Esophagus squamous epithelium (tissue), 4 donors: ENCODE results near the gene ITGB2.

Experiments
- POLR2A ChIP-seq, 4 donors: fragments of 450-650 bp; IDR thresholded peaks; one replicate each; pipeline ENCODE4 v1.6.1; 2017; ENCODE audit warnings: antibody characterized with exemption in 4 of 4, mild to moderate bottlenecking in 4 of 4, moderate library complexity in 3 of 4
- TF ChIP-seq, protein P1 (sequence below), 6 experiments: fragments of 450-650 bp in 4 of 6; fragments of 200-600 bp in 2 of 6; sonication (generic) in 2 of 6; IDR thresholded peaks; one replicate each; pipeline ENCODE4 v1.5.1; 2016 to 2019; ENCODE audit warnings: antibody characterized with exemption in 6 of 6, mild to moderate bottlenecking in 4 of 6, moderate library complexity in 4 of 6

DNA sequence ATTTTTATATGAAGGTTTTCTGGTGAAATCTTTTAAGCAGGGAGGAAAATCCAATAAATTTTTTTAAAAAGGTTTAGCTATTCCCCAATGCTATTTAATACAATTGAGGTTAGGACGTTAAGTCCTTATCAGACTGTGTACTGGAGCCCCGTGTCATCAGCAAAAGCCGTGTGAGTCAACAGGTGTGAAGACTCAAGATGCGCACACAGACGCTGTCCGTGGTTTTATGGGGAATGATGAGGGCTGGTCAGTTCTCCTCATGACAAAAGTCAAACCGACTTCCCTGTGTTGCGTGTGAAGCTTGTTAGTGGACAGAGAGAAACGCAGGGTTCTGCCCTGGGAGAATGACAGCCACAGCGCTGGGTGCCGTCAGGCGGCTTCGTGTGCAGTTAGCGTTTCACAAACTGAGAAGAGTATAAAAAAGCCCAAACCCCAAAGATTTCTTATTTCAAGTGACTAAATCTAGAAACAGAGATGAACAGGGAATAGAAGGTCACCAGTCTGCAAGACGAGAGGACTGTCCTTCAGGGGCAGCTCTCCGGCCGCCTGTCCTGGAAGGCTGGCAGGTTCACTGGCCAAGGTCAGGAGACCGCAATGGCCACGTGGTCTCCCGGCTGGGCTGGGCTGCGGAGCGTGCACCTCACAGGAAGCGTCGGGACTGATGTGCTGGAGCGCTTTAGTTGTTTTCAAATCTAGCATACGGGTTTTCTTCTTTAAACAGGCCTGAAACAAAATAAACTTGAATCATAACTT, 69.6 kb downstream of the ITGB2 start:
- TF ChIP-seq, protein P1, sequence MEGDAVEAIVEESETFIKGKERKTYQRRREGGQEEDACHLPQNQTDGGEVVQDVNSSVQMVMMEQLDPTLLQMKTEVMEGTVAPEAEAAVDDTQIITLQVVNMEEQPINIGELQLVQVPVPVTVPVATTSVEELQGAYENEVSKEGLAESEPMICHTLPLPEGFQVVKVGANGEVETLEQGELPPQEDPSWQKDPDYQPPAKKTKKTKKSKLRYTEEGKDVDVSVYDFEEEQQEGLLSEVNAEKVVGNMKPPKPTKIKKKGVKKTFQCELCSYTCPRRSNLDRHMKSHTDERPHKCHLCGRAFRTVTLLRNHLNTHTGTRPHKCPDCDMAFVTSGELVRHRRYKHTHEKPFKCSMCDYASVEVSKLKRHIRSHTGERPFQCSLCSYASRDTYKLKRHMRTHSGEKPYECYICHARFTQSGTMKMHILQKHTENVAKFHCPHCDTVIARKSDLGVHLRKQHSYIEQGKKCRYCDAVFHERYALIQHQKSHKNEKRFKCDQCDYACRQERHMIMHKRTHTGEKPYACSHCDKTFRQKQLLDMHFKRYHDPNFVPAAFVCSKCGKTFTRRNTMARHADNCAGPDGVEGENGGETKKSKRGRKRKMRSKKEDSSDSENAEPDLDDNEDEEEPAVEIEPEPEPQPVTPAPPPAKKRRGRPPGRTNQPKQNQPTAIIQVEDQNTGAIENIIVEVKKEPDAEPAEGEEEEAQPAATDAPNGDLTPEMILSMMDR (IDR thresholded peaks at IDR 0.05) = no peak
- TF ChIP-seq POLR2A (IDR thresholded peaks at IDR 0.05) = no peak
